DLD1 (cell line): ENCODE data around the gene CACHD1.

Experiments used
- in situ Hi-C: cut with HindIII; loops from 2 replicates; pipeline ENCODE4 v1.10.0; 2017; ENCODE audit warnings: low sequenced_read_pairs

CACHD1 gene

GRCh38 chr1:64518692-64519481 lies 49.0 kb downstream of the CACHD1 start:
- in situ Hi-C loops: no loop called here

- in situ Hi-C loops: no loop called here
Measured at GRCh38 chr1:64519901-64520300, 50.0 kb downstream of the CACHD1 start.

- in situ Hi-C loops: no loop called here
Measured at GRCh38 chr1:64522740-64523139, 52.8 kb downstream of the CACHD1 start.

GRCh38 chr1:64523413-64524337 lies 53.7 kb downstream of the CACHD1 start:
- in situ Hi-C loops: no loop called here

- in situ Hi-C loops: no loop called here
Measured at GRCh38 chr1:64524614-64525013, 54.7 kb downstream of the CACHD1 start.

- in situ Hi-C loops: no loop called here
Measured at GRCh38 chr1:64525116-64525686, 55.3 kb downstream of the CACHD1 start.

GRCh38 chr1:64526312-64526711 lies 56.4 kb downstream of the CACHD1 start:
- in situ Hi-C loops: no loop called here

- in situ Hi-C loops: no loop called here
Measured at GRCh38 chr1:64527165-64527564, 57.2 kb downstream of the CACHD1 start.

- in situ Hi-C loops: no loop called here
Measured at GRCh38 chr1:64527786-64528185, 57.9 kb downstream of the CACHD1 start.

- in situ Hi-C loops: loop anchor here (10.0 kb wide), 1 partner anchor 56 kb away; the partner anchor contains the start of gene CACHD1
Measured at GRCh38 chr1:64530969-64531692, 61.2 kb downstream of the CACHD1 start.

GRCh38 chr1:64532646-64533045 lies 62.7 kb downstream of the CACHD1 start:
- in situ Hi-C loops: loop anchor here (10.0 kb wide), 1 partner anchor 58 kb away; the partner anchor contains the start of gene CACHD1

GRCh38 chr1:64535938-64536835 lies 66.3 kb downstream of the CACHD1 start:
- in situ Hi-C loops: loop anchor here (10.0 kb wide), 1 partner anchor 61 kb away; the partner anchor contains the start of gene CACHD1

- in situ Hi-C loops: loop anchor here (10.0 kb wide), 1 partner anchor 62 kb away; the partner anchor contains the start of gene CACHD1
Measured at GRCh38 chr1:64536836-64537490, 67.0 kb downstream of the CACHD1 start.

- in situ Hi-C loops: loop anchor here (10.0 kb wide), 1 partner anchor 63 kb away; the partner anchor contains the start of gene CACHD1
Measured at GRCh38 chr1:64537942-64538341, 68.0 kb downstream of the CACHD1 start.

- in situ Hi-C loops: loop anchor here (10.0 kb wide), 1 partner anchor 64 kb away; the partner anchor contains the start of gene CACHD1
Measured at GRCh38 chr1:64538389-64538788, 68.5 kb downstream of the CACHD1 start.

GRCh38 chr1:64539289-64539688 lies 69.4 kb downstream of the CACHD1 start:
- in situ Hi-C loops: loop anchor here (10.0 kb wide), 1 partner anchor 64 kb away; the partner anchor contains the start of gene CACHD1

GRCh38 chr1:64539781-64540218 lies 69.9 kb downstream of the CACHD1 start:
- in situ Hi-C loops: loop anchor here (10.0 kb wide), 1 partner anchor 65 kb away; the partner anchor contains the start of gene CACHD1

- in situ Hi-C loops: no loop called here
Measured at GRCh38 chr1:64540265-64540791, 70.4 kb downstream of the CACHD1 start.
